HEK293T (cell line): Measurements from ENCODE around the gene ZNF493.

Experiments used
- CTCF ChIA-PET: fragments of 350-600 bp; formaldehyde crosslinking; extraction: SDS; loops from one replicate; lab custom pipeline; 2021; ENCODE audit warnings: antibody characterized with exemption, inconsistent platforms; lab: Yijun Ruan, JAX
- POLR2A ChIA-PET: fragments of 350-600 bp; formaldehyde crosslinking; extraction: SDS; loops from one replicate; lab custom pipeline; 2020; ENCODE audit warnings: antibody characterized with exemption, inconsistent platforms; lab: Yijun Ruan, JAX
- DNase-seq: peaks from one replicate; pipeline ENCODE4 v3.0.0; 2012; ENCODE audit warnings: mixed read lengths; ENCODE audit errors: extremely low spot score
- ARNT ChIP-seq: fragments of 450-650 bp; IDR thresholded peaks from 2 replicates; pipeline ENCODE4 v1.6.1; 2017; ENCODE audit warnings: mild to moderate bottlenecking
- BHLHE40 ChIP-seq: fragments of 450-650 bp; IDR thresholded peaks from 2 replicates; pipeline ENCODE4 v1.6.1; 2016; ENCODE audit warnings: mild to moderate bottlenecking, moderate library complexity, borderline replicate concordance
- CTBP1 ChIP-seq: fragments of 450-650 bp; IDR thresholded peaks from 2 replicates; pipeline ENCODE4 v1.6.1; 2016; ENCODE audit warnings: borderline replicate concordance
- ELF4 ChIP-seq: fragments of 450-650 bp; IDR thresholded peaks from 2 replicates; pipeline ENCODE4 v1.6.1; 2017; ENCODE audit warnings: antibody characterized with exemption
- FOXA1 ChIP-seq: fragments of 450-650 bp; IDR thresholded peaks from 2 replicates; pipeline ENCODE4 v1.6.1; 2016; ENCODE audit warnings: mild to moderate bottlenecking
- FOXK2 ChIP-seq: fragments of 450-650 bp; IDR thresholded peaks from 2 replicates; pipeline ENCODE4 v1.6.1; 2016; ENCODE audit warnings: mild to moderate bottlenecking
- FOXM1 ChIP-seq: fragments of 450-650 bp; IDR thresholded peaks from 2 replicates; pipeline ENCODE4 v1.6.1; 2017; ENCODE audit warnings: mild to moderate bottlenecking, borderline replicate concordance
- HDGF ChIP-seq: fragments of 450-650 bp; IDR thresholded peaks from 2 replicates; pipeline ENCODE4 v1.6.1; 2017; ENCODE audit warnings: antibody characterized with exemption, borderline replicate concordance
- L3MBTL2 ChIP-seq: fragments of 450-650 bp; conservative IDR thresholded peaks from 2 replicates; pipeline ENCODE4 v1.6.1; 2016; ENCODE audit warnings: mild to moderate bottlenecking
- LEF1 ChIP-seq: fragments of 450-650 bp; IDR thresholded peaks from 2 replicates; pipeline ENCODE4 v1.6.1; 2017; ENCODE audit warnings: mild to moderate bottlenecking, borderline replicate concordance
- NFRKB ChIP-seq: fragments of 450-650 bp; IDR thresholded peaks from 2 replicates; pipeline ENCODE4 v1.6.1; 2016; ENCODE audit warnings: mild to moderate bottlenecking, moderate library complexity
- PKNOX1 ChIP-seq: fragments of 450-650 bp; IDR thresholded peaks from 2 replicates; pipeline ENCODE4 v1.6.1; 2016
- SP1 ChIP-seq: fragments of 450-650 bp; IDR thresholded peaks from 2 replicates; pipeline ENCODE4 v1.6.1; 2017
- SUZ12 ChIP-seq: fragments of 450-650 bp; IDR thresholded peaks from 2 replicates; pipeline ENCODE4 v1.6.1; 2016; ENCODE audit warnings: mild to moderate bottlenecking
- TARDBP ChIP-seq: fragments of 450-650 bp; IDR thresholded peaks from 2 replicates; pipeline ENCODE4 v1.6.1; 2016
- ZNF384 ChIP-seq: fragments of 450-650 bp; IDR thresholded peaks from 2 replicates; pipeline ENCODE4 v1.6.1; 2016

The ZNF493 gene

DNA sequence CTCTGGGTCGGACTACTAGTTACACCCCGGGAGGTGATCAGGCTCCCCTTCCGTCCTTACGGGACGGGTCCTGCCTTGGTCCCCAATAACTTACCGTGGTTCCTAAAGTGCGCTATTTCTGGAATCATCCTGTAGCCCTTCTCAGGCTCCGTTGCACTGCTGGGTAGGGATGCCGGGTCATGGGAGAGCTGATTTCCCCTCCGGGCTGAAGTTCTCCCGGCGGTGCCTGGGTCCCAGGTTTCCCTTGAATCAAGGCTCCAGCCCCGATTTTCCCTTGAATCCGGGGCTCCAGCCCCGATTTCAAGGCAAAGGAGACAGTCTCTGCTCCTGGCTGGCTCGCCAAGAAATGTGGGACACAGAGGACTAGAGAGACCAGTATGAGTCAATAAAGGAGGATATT lies 43.4 kb downstream of the ZNF493 start:
- ChIA-PET CTCF (no interaction called here), POLR2A (no interaction called here)
- TF ChIP-seq SUZ12 (no peak), ZNF384 (no peak), LEF1 (no peak), ELF4 (no peak), NFRKB (no peak), L3MBTL2 (no peak), FOXM1 (no peak), FOXK2 (no peak), TARDBP (no peak), ARNT (no peak), CTBP1 (no peak), PKNOX1 (no peak), HDGF (no peak), SP1 (no peak), FOXA1 (no peak), BHLHE40 (no peak)
- no peak for DNase-seq

- DNase-seq: no peak
- ChIA-PET CTCF (no interaction called here), POLR2A (no interaction called here)
- TF ChIP-seq FOXA1 (no peak), HDGF (no peak), NFRKB (no peak), TARDBP (no peak), ELF4 (no peak), L3MBTL2 (no peak), CTBP1 (no peak), ARNT (no peak), FOXM1 (no peak), SUZ12 (no peak), BHLHE40 (no peak), LEF1 (no peak), PKNOX1 (no peak), FOXK2 (no peak), SP1 (no peak), ZNF384 (no peak)
These were observed 54.3 kb downstream of the ZNF493 start for GRCh38 chr19:21451187-21451586.

- CTCF ChIA-PET: no interaction called here
- TF ChIP-seq FOXM1: no peak
- no peak for TF ChIP-seq ELF4
- no peak for TF ChIP-seq SP1
- TF ChIP-seq ARNT: no peak
- no peak for TF ChIP-seq ZNF384
- TF ChIP-seq CTBP1: no peak
- TF ChIP-seq NFRKB: no peak
- no peak for TF ChIP-seq L3MBTL2
- TF ChIP-seq PKNOX1: no peak
- TF ChIP-seq SUZ12: no peak
- TF ChIP-seq LEF1: no peak
- no peak for DNase-seq
- POLR2A ChIA-PET: no interaction called here
These were observed 58.0 kb downstream of the ZNF493 start for GRCh38 chr19:21454901-21455300.

GRCh38 chr19:21460686-21461085 lies 63.8 kb downstream of the ZNF493 start:
- CTCF ChIA-PET: no interaction called here
- no peak for TF ChIP-seq BHLHE40
- TF ChIP-seq TARDBP: no peak
- no peak for TF ChIP-seq FOXK2
- no peak for DNase-seq
- POLR2A ChIA-PET: no interaction called here

DNA sequence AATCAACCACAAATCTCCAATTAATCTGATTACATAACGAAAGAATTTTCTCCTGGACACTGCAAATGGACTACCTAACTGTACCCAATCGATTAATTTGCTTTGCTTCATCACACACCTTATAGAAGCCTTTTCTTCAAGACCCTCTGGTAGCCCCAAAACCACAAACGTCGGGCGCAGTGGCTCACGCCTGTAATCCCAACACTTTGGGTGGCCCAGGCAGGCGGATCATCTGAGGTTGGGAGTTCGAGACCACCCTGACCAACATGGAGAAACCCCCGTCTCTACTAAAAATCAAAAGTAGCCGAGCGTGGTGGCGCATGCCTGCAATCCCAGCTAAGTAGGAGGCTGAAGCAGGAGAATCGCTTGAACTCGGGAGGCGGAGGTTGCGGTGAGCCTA lies 65.6 kb downstream of the ZNF493 start:
- TF ChIP-seq ELF4 (no peak), FOXM1 (no peak), ARNT (no peak), SUZ12 (no peak), NFRKB (no peak), ZNF384 (no peak), HDGF (no peak), CTBP1 (no peak), SP1 (no peak), FOXK2 (no peak), BHLHE40 (no peak), FOXA1 (no peak), PKNOX1 (no peak), L3MBTL2 (no peak), TARDBP (no peak), LEF1 (no peak)
- DNase-seq: no peak
- ChIA-PET CTCF (no interaction called here), POLR2A (no interaction called here)
